Right lobe of liver (tissue), 4 donors: ENCODE results near the gene MAP3K9.

Experiments
- POLR2A ChIP-seq: fragments of 450-650 bp; IDR thresholded peaks from one replicate; pipeline ENCODE4 v1.6.1; 2017; ENCODE audit warnings: antibody characterized with exemption, mild to moderate bottlenecking
- TF ChIP-seq, protein P1 (sequence below), 4 donors: fragments of 200-600 bp in 3 of 4; fragments of 450-650 bp in 1 of 4; IDR thresholded peaks; one replicate each; pipeline versions ENCODE4 v1.5.1 to v1.8.0; 2016 to 2022; ENCODE audit warnings: antibody characterized with exemption in 4 of 4, mild to moderate bottlenecking in 2 of 4
- donor health status: DM: no; HTN: no; CAD: no.
- donor health status: DM: no; HTN: no; CAD: no.
- donor health status: DM: no; HTN: yes; CAD: no.

DNA sequence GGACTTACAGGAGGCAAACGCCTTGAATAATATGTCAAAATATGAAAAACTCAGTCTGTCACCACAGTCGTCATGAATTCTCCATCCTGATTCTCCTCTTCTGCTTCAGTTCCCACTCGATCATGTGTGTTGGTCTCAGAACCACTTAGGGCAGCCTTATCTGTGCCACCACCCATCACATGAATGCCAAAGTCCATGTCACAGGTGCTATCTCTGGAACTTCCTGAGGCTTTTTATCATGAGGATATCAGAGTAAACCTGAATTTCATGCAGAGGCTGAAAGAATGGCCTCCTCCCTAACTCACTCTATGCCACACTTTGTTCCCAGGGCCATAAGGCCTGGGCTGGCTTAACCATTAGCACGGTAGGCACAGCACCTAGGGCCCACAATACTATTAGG is 28.8 kb upstream of the MAP3K9 start:
- TF ChIP-seq, protein P1, sequence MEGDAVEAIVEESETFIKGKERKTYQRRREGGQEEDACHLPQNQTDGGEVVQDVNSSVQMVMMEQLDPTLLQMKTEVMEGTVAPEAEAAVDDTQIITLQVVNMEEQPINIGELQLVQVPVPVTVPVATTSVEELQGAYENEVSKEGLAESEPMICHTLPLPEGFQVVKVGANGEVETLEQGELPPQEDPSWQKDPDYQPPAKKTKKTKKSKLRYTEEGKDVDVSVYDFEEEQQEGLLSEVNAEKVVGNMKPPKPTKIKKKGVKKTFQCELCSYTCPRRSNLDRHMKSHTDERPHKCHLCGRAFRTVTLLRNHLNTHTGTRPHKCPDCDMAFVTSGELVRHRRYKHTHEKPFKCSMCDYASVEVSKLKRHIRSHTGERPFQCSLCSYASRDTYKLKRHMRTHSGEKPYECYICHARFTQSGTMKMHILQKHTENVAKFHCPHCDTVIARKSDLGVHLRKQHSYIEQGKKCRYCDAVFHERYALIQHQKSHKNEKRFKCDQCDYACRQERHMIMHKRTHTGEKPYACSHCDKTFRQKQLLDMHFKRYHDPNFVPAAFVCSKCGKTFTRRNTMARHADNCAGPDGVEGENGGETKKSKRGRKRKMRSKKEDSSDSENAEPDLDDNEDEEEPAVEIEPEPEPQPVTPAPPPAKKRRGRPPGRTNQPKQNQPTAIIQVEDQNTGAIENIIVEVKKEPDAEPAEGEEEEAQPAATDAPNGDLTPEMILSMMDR (IDR thresholded peaks at IDR 0.05), result no peak
- TF ChIP-seq POLR2A, result no peak
